OCI-LY3 (cell line): ENCODE data around the gene STK32B.

Experiments used
- H2AFZ ChIP-seq: fragments of 200-600, 300-600 bp; shearing (Covaris generic); 2 replicates; pipeline ENCODE4 v1.6.0; 2014; ENCODE audit warnings: antibody characterized with exemption, low read depth, low read length
- H3K27ac ChIP-seq: fragments of 200-600, 300-600 bp; sonication (generic); 2 replicates; pipeline ENCODE4 v1.5.1; 2014; ENCODE audit warnings: mild to moderate bottlenecking, low read length, moderate library complexity, mixed read lengths
- H3K27me3 ChIP-seq: fragments of 200-600, 300-600 bp; sonication (generic); 2 replicates; pipeline ENCODE4 v1.6.1; 2014; ENCODE audit warnings: low read depth, low read length, mixed read lengths
- H3K36me3 ChIP-seq: fragments of 200-600, 300-600 bp; sonication (generic); replicated peaks from 2 replicates; pipeline ENCODE3; 2014; ENCODE audit warnings: low read depth, low read length, mixed read lengths
- H3K4me1 ChIP-seq: fragments of 300-600, 200-600 bp; sonication (generic); 2 replicates; pipeline ENCODE4 v1.6.1; 2014; ENCODE audit warnings: low read length, mixed read lengths
- H3K4me2 ChIP-seq: fragments of 200-600, 300-600 bp; sonication (generic); 2 replicates; pipeline ENCODE4 v1.6.1; 2014; ENCODE audit warnings: low read length, mixed read lengths
- H3K4me3 ChIP-seq: fragments of 300-600, 200-600 bp; sonication (generic); 2 replicates; pipeline ENCODE4 v1.5.1; 2014; ENCODE audit warnings: antibody characterized with exemption, mild to moderate bottlenecking, low read length, moderate library complexity
- H3K79me2 ChIP-seq: fragments of 300-600, 200-600 bp; shearing (Covaris generic); 2 replicates; pipeline ENCODE4 v1.6.1; 2014; ENCODE audit warnings: mild to moderate bottlenecking, low read length, mixed read lengths
- H3K9ac ChIP-seq: fragments of 300-600, 200-600 bp; shearing (Covaris generic); 2 replicates; pipeline ENCODE4 v1.6.0; 2014; ENCODE audit warnings: mild to moderate bottlenecking, low read length, moderate library complexity
- H3K9me3 ChIP-seq: fragments of 200-600, 300-600 bp; shearing (Covaris generic); 2 replicates; pipeline ENCODE4 v1.6.1; 2014; ENCODE audit warnings: low read length, mixed read lengths; ENCODE audit not compliant: insufficient read depth
- H4K20me1 ChIP-seq: fragments of 200-600, 300-600 bp; sonication (generic); 2 replicates; pipeline ENCODE4 v1.6.1; 2016; ENCODE audit warnings: low read length, mixed read lengths; ENCODE audit not compliant: insufficient read depth
- CTCF ChIP-seq: fragments of 200-600, 300-600 bp; sonication (generic); IDR thresholded peaks from 2 replicates; pipeline ENCODE4 v1.5.1; 2014; ENCODE audit warnings: antibody characterized with exemption, low read length, low read depth
- EZH2phosphoT487 ChIP-seq: fragments of 200-600 bp; shearing (Covaris generic); IDR thresholded peaks from 2 replicates; pipeline ENCODE4 v1.6.1; 2018; ENCODE audit warnings: antibody characterized with exemption, mixed run types, low read depth

The STK32B gene

DNA sequence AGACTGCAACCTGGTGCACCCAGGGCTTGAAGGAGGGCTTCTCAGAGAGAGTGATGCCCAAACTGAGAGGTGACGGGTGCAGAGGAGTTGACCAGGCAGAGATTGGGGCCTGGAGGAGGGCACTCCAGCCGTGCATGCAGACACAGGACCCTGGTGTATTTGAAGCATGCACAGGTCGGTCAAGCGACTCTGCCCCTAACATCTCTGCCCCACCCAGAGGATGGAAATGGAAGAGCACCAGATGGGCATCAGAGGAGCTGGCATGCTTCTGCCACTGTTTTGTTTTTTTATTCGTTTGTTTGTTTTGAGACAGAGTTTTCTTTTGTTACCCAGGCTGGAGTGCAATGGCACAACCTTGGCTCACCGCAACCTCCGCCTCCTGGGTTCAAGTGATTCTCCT lies 336.2 kb downstream of the STK32B start:
- Histone ChIP-seq H3K4me2 (no peak overlapping the region), H3K27ac (no peak overlapping the region), H4K20me1 (no peaks in the 10 kb centered on the region), H3K4me1 (no peaks in the 10 kb centered on the region), H2AFZ (no peak overlapping the region), H3K79me2 (no peaks in the 10 kb centered on the region), H3K36me3 (no peaks in the 10 kb centered on the region), H3K4me3 (no peak overlapping the region), H3K27me3 (peaks cover 2% of the 10 kb centered on the region; the same call in 1 of the 2 replicates), H3K9me3 (no peaks in the 10 kb centered on the region), H3K9ac (no peak overlapping the region)
- TF ChIP-seq EZH2phosphoT487 = no peak
- TF ChIP-seq CTCF = peak; percentile 14; the same call in 1 of the 2 replicates

- no peaks in the 10 kb centered on the region for H3K4me1 ChIP-seq
- no peaks in the 10 kb centered on the region for H3K36me3 ChIP-seq
- TF ChIP-seq EZH2phosphoT487 = no peak
- peak; percentile 54 for TF ChIP-seq CTCF
- H3K27ac ChIP-seq = no peak overlapping the region
- peaks cover 5% of the 10 kb centered on the region; the same call in 1 of the 2 replicates for H3K27me3 ChIP-seq
- H3K4me2 ChIP-seq = no peak overlapping the region
- H4K20me1 ChIP-seq = no peaks in the 10 kb centered on the region
- H2AFZ ChIP-seq = no peak overlapping the region
- no peaks in the 10 kb centered on the region for H3K79me2 ChIP-seq
- no peak overlapping the region for H3K4me3 ChIP-seq
- H3K9me3 ChIP-seq = no peaks in the 10 kb centered on the region
- H3K9ac ChIP-seq = no peak overlapping the region
Measured at GRCh38 chr4:5389756-5390310, 338.6 kb downstream of the STK32B start.

DNA sequence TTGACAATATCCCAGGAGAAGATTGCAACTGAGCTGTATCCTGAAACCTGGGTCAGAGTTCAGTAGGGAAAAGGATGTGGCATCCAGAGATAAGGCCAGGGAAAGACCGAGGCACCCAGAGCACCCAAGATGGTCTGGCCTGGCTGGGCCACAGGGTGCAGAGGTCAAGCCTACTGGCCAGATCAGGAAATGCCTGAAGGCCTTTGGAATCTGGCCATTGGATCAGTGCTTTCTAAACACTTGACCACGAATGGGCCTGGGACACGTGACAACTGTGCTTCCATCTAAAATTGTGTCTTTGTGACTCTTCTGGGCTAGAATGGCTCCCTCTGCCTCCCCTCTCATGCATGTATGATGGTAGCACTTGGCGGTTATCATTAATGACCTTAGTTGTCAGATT lies 340.2 kb downstream of the STK32B start:
- H3K79me2 ChIP-seq = no peaks in the 10 kb centered on the region
- no peak overlapping the region for H3K4me2 ChIP-seq
- H4K20me1 ChIP-seq = no peaks in the 10 kb centered on the region
- no peak overlapping the region for H3K27ac ChIP-seq
- TF ChIP-seq EZH2phosphoT487 (no peak), CTCF (no peak)
- no peaks in the 10 kb centered on the region for H3K36me3 ChIP-seq
- H3K9ac ChIP-seq = no peak overlapping the region
- no peak overlapping the region for H3K4me3 ChIP-seq
- H2AFZ ChIP-seq = no peak overlapping the region
- H3K27me3 ChIP-seq = peaks cover 5% of the 10 kb centered on the region; the same call in 1 of the 2 replicates
- H3K9me3 ChIP-seq = no peaks in the 10 kb centered on the region
- H3K4me1 ChIP-seq = no peaks in the 10 kb centered on the region

DNA sequence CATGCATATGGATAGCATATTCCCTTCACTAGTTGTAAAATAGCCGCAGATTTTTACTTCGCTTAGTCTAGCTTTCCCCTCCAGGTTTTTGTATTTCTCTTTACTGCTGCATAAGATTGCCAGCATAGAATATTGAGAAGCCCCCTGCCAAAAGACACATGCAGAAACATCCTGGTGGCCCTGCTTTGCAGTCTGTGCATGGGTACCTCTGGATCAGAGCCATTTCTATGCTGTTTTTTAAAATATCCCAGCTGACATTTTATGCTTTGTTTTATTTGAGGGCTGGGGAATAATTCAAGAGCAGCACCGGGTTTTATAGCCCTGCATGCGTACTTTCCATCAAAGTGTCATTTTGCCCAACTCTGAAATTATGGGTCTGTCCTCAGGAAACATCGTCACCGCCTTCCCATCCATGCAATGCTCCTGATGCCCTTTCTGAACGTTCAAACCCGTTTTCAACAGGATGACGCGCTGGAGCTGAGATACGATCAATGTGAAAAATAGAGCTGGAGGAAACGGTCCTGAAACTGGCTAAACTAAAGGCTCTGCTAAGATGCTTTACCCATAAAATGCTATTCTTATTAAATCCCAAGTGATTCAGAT lies 342.7 kb downstream of the STK32B start:
- Histone ChIP-seq H3K4me1 (no peaks in the 10 kb centered on the region), H3K27me3 (peaks cover 3% of the 10 kb centered on the region; the same call in 1 of the 2 replicates), H3K9ac (no peak overlapping the region), H3K79me2 (no peaks in the 10 kb centered on the region), H3K36me3 (no peaks in the 10 kb centered on the region), H4K20me1 (no peaks in the 10 kb centered on the region), H2AFZ (no peak overlapping the region), H3K9me3 (no peaks in the 10 kb centered on the region), H3K27ac (no peak overlapping the region), H3K4me3 (no peak overlapping the region), H3K4me2 (no peak overlapping the region)
- no peak for TF ChIP-seq CTCF
- TF ChIP-seq EZH2phosphoT487 = no peak
